HPDE6-E6E7 (cell line): Measurements from ENCODE around the gene CATSPER4.
"Not testable (repeated sequence)": the region's sequence is repeated elsewhere in the genome, so short reads cannot be mapped to it uniquely, and the experiment has no call there.

ENCODE experiments used
- DNase-seq: peaks from one replicate; pipeline ENCODE4 v3.0.0; 2011; ENCODE audit warnings: missing footprints; ENCODE audit errors: extremely low spot score

The CATSPER4 gene

DNA sequence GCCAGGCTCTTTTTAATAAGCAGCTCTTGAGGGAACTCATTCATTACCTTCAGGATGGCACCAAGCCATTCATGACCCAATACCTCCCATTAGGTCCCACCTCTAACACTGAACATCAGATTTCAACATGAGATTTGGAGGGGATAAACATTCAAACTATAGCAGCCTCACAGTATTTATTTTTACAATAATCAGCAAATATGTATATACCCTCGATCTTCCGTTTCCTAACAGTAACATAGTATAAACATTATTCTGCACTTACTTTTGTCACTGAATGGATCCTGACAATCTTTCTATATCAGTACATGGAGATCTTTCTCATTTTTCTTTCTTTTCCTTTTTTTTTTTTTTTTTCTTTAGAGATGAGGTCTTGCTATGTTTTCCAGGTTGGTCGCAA is 5.4 kb downstream of the CATSPER4 start:
- DNase-seq: no peak

DNA sequence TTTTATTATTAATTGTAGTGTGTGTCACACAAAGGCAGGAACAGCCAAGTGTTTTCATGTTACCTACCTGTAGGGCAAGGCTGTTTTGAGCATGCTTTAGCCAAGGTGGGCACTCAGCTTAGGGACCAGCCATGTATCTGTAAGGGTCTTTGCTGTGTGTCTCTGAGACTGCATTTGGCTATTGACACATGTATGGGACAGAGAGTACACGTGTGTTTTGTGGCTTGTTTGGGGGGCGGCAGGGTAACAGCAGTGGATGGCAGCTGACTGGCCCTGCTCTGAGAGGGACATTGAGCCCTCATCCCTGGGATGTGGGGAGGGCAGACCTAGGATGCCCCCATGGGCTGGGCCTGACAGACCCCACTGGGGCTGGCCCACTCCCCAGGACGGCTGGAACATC is 6.9 kb downstream of the CATSPER4 start:
- DNase-seq: no peak

DNA sequence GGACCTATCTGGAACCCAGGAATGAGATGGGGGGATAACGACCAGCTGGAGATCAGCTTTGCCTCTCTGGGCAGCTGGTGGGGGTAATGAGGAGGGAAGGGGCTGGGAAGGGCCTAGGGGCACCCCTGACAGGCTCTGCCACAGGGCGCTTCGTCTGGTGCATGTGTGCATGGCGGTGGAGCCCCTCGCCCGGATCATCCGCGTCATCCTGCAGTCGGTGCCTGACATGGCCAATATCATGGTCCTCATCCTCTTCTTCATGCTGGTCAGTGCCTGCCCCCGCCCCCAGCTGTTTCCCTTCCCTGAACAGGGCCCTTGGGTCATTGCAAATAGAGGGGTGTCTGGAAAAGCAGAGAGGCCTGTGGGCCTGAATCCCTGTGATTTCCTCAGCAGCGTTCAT is 7.4 kb downstream of the CATSPER4 start:
- no peak for DNase-seq

DNA sequence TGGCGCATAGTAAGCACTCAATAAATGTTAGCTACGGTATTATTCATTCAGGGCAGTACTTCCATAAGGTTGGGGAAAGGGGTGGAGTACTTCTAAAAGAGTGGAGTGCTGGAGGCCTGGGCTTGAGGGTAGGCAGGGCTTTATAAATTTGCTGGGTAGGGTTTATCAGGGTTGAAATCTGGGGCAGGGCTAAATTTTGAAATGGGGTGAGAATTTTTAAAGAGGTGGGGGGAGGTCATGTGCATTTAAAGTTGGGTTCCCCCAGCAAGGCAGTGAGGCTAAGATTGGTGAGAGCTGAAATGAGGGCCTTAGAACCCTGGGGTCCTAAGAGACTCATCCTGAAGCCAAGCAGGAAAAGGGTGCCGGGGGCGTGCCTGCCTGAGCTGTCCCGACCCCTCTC is 10.0 kb downstream of the CATSPER4 start:
- no peak for DNase-seq

DNA sequence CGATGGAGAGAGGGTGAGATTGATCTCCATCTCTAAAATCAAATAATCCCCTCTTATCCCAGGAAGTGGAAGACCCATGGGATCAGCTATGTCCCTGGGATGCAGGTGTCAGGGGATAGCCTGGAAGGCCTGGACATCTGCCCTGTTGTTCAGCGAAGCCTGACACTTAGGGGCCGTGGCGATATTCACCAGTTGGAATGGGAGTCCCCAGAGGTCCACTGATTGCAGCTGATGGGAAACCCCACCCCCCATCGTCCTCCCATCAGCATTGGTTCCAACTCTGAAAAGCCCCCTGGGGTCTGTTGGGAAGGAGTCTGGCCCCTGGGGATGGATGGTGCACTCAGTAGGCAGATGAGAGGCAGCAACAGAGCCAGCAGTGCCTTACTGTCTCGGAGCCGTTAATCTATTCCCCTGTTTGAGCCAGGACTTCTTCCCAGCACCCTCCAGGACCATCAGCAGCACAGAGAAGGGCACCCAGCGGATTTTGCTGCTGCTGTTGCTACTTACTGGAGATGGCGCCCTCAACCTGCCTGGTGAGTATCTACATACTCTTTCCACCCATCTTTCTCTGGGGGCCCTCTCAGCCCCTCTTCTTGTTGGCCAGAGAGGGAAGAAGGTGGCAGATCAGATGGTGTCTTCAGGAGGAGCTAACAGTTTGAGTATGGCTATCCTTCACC is 13.4 kb downstream of the CATSPER4 start:
- no peak for DNase-seq

DNA sequence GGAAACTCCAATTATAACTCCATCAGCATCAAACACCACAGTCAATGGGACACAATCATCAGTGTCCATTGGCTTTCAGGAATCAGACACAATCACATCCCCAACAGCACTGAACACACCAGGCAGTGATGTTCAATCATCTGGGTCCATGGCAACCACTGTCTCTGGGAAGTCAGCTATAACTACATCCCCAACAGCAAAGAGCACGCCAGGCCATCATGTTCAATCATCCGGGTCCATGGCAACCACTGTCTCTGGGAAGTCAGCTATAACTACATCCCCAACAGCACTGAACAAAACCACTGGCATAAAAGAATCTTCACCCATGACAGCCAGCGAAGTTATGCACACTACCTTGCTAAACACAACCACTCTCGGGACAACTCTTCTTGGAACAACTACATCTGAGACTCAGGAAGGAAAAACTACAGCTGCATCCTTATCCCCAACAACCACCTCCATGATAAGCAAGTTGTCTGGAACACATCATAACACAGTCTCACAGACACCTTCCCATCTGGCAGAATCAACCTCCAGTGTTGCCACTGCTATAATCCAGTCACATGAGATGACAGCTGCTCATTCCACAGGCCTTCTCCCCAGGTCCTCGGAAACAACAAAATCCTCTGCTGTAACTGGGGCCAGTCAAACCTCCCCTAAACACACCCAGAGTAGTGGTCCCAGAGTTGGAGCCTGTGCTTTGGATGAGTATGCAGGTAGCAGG is 19.9 kb downstream of the CATSPER4 start:
- DNase-seq: no peak

DNA sequence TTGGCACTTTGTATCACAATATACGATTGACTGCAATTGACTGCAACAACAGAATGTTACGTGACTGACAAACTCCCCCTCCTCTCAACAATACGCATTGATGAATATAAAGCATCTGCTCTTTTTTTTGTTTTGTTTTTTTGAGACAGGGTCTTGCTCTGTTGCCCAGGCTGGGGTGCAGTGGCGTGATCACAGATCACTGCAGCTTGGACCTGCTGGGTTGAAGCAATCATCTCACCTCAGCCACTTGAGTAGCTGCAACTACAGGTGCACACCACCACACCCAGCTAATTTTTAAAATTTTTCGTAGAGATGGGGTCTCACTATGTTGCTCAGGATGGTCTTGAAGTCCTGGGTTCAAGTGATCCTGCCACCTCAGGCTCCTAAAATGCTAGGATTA is 22.3 kb downstream of the CATSPER4 start:
- no peak for DNase-seq

DNA sequence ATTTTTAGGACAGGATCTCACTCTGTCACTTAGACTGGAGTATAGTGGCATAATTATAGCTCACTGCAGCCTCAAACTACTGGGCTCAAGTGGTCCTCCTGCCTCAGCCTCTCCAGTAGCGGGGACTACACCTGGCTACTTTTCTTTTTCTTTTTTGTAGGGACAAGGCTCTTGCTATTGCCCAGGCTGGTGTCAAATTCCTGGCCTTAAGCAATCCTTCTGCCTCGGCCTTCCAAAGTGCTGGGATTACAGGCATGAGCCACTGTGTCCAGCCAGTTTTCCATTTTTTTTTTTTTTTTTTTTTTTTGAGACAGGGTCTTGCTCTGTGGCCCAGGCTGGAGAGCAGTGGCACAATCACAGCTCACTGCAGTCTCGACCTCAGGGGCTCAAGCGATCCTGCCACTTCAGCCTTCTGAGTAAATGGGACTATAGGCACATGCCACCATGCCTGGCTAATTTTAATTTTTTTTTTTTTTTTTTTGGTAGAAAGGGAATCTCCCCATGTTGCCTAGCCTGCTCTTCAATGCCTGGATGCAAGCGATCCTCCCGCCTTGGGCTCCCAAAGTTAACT is 23.0 kb downstream of the CATSPER4 start:
- DNase-seq: no peak

DNA sequence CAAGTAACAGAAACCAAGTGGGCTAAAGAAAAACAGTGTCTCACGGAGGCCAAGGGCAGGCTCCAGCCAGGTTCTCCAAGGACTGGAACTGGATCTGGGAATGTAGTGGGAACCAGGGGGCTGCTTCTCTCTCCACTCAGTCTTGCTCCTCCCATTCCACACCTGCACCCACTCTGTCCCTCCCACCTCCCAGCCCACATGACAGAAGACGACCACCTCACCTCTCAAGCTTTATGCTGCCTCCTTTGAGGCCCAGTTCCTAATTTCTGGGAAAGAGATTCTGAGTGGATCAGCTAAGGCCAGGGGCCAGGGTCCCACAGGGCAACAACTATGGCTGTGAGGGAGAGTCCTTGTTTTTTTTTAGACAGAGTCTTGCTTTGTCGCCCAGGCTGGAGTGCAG is 24.8 kb downstream of the CATSPER4 start:
- DNase-seq: no peak

DNA sequence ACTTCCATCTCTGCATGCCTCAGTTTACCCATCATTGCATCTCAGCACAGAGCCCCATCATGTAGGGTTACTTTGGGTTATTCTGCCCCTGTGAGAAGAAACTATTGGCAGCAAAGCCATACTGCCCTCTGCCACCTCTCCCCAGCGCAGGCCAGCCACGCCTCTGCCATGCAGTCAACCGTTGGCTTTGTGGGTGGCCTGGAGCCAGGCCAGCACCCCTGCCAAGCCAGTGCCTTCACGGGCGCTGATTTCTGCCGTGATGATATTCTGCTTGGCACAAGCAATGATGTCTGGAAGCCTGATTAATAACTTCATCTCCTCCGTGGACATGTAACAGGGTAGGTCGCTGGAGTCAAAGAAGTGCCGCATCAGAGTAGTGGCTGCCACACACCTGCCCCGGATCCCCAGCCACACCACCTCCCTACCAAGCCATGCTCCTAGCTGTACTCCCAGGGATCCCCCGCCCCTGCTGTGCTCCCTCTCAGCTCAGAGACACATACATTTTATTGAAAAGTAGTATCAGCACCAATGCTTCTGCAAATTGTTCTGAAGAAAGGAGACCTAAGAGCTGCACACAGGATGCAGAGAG is 28.6 kb downstream of the CATSPER4 start:
- no peak for DNase-seq

DNA sequence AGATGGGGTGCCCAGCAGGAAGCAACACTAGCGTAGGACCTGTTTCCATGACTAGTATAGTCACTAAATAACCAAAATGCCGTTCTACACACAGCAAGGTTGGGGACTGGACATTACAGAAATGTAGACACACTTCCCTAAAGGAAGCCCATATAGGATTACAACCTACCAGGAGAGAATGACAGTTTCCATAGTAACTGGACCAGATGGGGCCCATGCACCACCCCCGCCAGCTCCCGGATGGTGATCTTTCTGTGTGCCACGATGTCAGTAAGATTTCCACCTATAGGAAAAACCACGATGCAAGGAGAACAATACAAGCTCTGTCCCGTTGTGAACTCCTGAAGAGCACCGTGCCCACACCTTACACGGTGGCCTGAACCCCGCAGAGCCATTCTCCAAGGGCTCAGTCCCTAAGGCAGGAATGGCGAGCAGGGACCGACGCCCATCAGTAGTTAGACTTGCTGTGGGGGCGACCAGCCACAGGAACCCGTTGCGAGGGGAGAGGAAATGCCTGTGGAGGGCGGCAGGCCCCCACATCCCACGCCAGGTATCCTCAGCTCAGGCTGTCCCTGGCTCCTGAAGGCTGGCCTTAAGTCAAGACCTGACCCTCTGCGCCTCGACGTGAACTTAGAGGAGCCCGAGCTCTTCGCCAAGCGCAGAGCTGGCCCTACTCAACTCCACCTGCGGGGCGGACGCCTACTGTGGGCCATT is 30.0 kb downstream of the CATSPER4 start:
- no peak for DNase-seq

DNA sequence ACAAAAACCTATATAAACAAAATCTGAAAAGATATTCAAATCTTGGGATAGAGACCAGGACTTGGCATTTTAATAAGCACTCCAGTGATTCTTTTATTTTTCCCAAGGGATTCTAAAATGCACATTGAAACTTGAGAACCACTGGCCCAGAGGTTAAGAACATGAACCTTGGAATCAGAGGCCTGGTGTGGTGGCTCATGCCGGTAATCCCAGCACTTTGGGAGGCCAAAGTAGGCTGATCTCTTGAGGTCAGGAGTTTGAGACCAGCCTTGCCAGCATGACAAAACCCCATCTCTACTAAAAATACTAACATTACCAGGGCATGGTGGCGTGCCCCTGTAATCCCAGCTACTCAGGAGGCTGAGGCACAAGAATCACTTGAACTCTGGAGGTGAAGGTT is 30.7 kb downstream of the CATSPER4 start:
- no peak for DNase-seq

DNA sequence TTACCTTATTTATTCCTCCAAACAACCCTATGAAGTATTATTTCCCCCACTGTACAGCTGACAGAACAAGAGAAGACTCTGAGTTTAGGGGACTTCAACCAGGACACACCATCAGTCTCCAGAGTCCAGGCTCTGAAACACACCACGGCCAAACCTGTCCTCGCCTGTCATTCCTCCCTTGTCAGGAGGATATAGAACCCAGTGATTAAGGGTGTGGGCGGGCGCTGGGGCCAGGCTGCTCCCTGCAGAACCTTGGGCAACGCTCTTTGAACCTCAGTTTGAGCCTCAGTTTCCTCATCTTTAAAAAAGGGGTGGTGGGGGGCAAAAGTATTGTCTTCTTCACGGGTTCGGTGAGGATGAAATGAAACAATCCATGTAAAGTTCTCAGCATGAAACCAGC is 34.2 kb downstream of the CATSPER4 start:
- no peak for DNase-seq

DNA sequence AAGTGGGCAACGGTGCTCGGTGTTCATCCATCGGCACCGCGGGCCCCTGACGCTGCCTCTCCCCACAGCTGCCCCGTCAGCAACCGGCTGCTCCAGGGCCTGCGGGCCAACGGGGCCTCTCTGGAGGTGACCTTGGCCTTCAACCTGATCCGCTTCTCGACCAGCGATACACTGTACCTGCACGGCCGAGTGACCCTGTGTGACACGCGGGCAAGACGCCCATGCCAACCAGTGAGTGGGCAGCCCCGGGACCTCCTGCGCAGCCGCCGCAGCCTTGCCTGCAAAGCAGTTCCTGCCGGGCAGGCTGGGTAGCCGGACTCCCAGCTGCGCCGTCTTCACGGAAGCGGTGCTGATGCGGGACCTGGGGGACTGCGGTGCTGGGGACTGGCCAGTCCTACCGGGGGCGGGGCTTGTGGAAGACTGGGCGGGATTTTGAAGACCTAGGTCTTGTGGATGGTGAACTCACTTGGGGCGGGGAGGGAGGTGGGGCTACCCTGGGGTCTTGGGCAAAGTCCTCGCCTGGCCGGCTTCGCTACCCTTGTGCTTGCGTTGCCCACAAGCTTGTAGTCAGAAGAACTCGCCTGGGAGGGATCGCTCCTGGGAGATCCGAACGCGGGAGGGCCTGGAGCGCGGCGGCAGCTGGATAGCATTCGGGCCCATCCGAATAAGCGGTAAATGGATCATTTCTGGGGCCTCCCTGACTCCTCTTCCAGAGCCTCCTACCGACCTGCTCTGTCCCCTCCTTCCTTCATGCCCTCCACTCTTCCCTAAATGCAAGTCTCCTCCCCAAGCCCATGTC is 34.8 kb downstream of the CATSPER4 start:
- no peak for DNase-seq

DNA sequence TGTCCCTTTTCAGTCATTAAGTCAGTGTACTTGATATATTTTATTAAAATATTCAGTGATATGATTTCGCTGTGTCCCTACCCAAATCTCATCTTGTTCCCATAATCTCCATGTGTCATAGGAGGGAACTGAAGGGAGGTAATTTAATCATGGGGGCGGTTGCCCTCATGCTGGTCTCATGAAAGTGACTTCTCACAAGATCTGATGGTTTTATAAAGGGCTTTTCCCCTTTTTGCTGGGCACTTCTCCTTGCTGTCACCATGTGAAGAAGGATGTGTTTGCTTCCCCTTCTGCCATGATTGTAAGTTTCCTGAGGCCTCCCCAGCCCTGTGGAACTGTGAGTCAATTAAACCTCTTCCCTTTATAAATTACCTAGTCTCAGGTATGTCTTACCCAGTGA is 40.3 kb downstream of the CATSPER4 start:
- not testable (repeated sequence) for DNase-seq

DNA sequence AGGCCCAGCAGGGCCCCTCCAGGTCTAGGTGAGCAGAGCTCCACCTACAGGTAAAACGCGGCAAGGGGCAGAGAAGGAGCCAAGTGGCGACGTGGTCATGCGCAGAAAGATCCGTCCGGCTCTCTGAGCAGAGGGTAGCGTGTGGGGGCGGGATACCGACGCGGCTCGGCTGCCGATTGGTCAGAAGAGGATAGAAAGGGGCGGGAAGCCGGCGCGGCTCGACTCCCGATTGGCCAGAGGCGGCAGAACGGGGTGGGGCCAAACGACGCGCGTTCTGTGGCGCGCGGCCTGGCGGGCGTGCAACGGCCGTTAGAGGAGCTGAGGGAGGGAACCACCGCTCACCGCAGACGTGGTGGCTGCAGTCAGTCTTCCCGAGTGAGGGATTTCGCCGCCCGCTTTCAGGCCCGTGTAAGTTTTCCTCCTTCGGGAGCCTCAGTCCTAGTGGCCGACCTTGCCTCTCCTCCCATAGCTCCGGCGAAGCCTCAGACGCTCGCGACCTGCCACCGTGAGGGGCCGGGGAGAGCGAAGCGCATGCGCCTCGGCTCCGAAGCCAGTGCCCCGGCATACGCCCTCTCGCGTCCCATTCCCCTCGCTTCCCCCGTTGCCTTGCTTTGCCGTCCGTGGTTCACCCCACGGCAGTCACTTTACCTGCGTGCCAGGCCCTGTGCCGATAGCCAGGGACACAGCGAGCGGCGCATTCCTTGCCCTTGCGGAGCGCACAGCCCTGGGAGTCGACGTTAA is 43.7 kb downstream of the CATSPER4 start, which contains the start of gene CEP85:
CEP85 (plus strand) TSS at position 298 of the 741 bp plus-strand sequence. CDS start 5,584 bp downstream, outside the sequence.
- peak; percentile 99 for DNase-seq

DNA sequence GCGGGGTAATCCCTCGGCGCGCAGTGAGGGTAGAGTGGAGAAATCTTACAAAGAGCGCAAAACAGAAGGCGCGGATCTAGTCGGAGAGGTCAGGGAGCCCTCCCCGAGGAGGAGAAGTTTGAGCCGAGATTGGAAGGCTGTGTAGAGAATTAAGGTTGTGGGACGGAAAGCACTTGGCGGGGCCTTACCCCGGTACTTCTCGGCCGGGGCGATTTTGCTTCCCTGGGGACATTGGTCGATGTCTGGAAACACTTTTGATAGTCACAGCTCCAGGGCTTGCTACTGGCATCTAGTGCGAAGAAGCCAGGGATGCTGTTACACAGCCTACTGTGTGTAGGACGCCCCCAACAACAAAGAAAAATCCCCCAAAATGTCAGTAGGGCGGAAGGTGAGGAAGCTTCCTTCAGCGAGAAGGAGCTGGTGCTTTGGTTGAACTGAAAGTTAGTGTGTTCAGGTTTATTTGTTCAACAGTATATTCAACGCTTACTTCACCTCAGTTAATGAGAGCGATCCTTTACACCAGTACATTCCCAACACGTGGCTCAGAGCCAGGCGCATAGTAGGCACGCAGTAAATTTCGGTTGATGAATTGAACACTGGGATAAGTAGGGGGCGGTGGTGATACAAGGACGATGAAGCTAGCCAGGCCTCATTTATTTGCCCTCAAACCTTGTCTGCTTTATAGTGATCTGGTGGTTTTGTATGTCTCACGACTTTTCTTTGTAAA is 44.4 kb downstream of the CATSPER4 start:
- no peak for DNase-seq

DNA sequence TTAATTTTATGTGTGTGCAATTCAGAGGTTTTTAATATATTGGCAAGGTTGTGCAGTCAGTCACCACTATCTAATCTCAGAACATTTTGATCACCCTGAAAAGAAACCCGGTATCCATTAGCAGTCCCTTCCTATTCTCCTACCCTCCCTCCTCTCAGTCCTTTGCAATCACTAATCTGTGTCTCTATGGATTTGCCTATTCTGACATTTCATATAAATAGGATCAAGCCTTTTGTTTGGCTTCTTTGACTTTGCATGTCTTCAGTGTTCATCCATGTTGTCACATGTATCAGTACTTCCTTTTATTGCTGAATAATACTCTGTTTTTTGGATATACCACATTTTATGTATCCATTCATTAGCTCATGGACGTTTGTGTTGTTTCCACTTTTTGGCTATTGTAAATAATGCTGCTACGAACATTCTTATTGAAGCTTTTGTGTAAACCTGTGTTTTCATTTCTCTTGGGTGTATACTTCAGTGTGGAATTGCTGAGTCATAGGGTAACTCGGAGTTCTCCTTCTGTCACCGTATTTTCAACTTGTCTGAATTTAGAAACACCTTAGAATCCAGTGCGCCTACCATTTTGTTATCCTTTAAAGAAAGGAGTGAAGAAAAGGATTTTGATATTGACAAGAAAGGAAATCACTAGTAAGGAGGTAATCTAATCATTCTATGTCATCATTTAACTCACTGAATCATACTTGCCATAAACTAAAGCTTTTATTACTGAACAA is 47.0 kb downstream of the CATSPER4 start:
- DNase-seq: no peak

DNA sequence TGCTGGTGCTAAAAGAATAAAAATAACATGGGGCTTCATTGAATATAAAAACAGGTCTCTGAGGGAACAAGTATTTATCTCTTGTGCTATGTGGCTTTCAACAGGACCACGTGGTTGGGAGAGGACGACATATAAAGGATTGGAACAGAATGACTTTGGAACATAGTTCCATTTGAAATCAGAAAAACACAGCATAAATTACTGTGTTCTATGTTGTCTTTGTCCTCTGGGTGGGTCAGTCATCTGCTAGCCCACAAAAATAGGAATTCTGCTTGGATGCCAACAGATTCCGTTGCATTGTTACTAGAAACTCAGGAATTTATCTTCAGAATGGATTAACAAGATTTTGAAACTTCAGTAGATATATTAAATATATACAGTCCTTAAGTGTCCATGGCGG is 49.5 kb downstream of the CATSPER4 start:
- DNase-seq: no peak
